ENCODE results near the gene ADNP2.

The ADNP2 gene

DNA sequence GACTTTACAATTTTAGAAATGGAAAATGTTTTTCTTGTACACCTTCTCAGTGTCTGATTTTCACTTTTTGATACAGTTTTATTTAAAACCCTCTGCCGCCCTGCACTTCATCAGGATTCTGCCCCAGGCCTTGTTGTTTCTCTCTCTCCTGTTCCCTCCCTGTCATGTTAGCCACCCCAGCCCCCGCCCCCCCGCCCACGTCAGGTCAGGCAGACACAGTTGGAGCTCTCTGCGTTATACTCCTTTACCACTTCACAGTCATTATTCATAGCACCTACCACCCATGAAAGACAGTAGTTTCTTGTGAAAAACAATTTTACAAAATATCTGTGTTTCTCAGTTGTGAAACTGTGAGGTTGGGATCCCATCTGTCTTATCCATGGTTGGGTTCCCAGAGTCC lies 21.5 kb downstream of the ADNP2 start:
- TF ChIP-seq FOXP2 (optimal IDR thresholded peaks at IDR 0.05; ENCODE audit: control extremely low read depth, extremely low read length, insufficient read depth) (no peak), EZH2 (IDR thresholded peaks at IDR 0.05) (no peak), POLR2AphosphoS5 (IDR thresholded peaks at IDR 0.05; ENCODE audit: borderline replicate concordance, low read depth, low read length) (no peak)
- Histone ChIP-seq H3K9ac (ENCODE audit: insufficient read length) (no peak overlapping the region), H3K9me3 (ENCODE audit: low read depth, low read length) (no peaks in the 10 kb centered on the region), H3K4me3 (no peak overlapping the region), H3K27ac (no peak overlapping the region), H3K36me3 (ENCODE audit: insufficient read depth, low read length) (peaks cover 51% of the 10 kb centered on the region)
- no peak for DNase-seq (ENCODE audit: low read depth, low spot score)

- H3K36me3 ChIP-seq (ENCODE audit: insufficient read depth, low read length): peaks cover 57% of the 10 kb centered on the region
Observed at GRCh38 chr18:80132180-80132812, 23.2 kb downstream of the ADNP2 start.

GRCh38 chr18:80133124-80133523 lies 24.1 kb downstream of the ADNP2 start:
- H3K9ac ChIP-seq (ENCODE audit: insufficient read length): no peak overlapping the region
- DNase-seq (ENCODE audit: low read depth, low spot score): no peak
- no peak overlapping the region for H3K4me3 ChIP-seq
- TF ChIP-seq POLR2AphosphoS5 (IDR thresholded peaks at IDR 0.05; ENCODE audit: borderline replicate concordance, low read depth, low read length) (no peak), FOXP2 (optimal IDR thresholded peaks at IDR 0.05; ENCODE audit: control extremely low read depth, extremely low read length, insufficient read depth) (no peak), EZH2 (IDR thresholded peaks at IDR 0.05) (no peak)
- H3K9me3 ChIP-seq (ENCODE audit: low read depth, low read length): no peaks in the 10 kb centered on the region
- no peak overlapping the region for H3K27ac ChIP-seq
- H3K36me3 ChIP-seq (ENCODE audit: insufficient read depth, low read length): peaks cover 58% of the 10 kb centered on the region

More at GRCh38 chr18:80132180-80132812, 23.2 kb downstream of the ADNP2 start:
- Histone ChIP-seq H3K9ac (ENCODE audit: insufficient read length) (no peak overlapping the region), H3K27ac (no peak overlapping the region), H3K4me3 (no peak overlapping the region), H3K9me3 (ENCODE audit: low read depth, low read length) (no peaks in the 10 kb centered on the region)
- no peak for DNase-seq (ENCODE audit: low read depth, low spot score)
- no peak for TF ChIP-seq POLR2AphosphoS5 (IDR thresholded peaks at IDR 0.05; ENCODE audit: borderline replicate concordance, low read depth, low read length)
- TF ChIP-seq EZH2 (IDR thresholded peaks at IDR 0.05): no peak
- TF ChIP-seq FOXP2 (optimal IDR thresholded peaks at IDR 0.05; ENCODE audit: control extremely low read depth, extremely low read length, insufficient read depth): no peak

DNA sequence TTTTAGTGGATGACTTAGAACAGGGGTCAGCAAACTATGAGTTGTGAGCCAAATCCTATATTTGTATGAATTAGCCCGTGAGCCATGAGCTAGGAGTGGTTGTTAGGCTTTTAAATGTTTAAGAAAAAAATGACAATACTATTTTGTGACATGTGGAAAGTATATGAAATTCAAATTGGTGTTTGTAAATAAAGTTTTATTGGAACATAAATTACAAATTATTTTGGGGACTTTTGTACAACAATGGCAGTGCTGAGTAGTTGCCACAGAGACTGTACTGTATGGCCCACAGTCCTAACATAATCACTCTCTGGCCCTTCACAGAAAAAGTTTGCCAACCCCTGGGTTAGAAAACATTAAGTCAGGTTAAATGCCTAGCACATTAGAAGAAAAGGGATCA lies 26.1 kb downstream of the ADNP2 start:
- Histone ChIP-seq H3K9ac (ENCODE audit: insufficient read length) (no peak overlapping the region), H3K4me3 (no peak overlapping the region), H3K27ac (no peak overlapping the region), H3K36me3 (ENCODE audit: insufficient read depth, low read length) (peaks cover 77% of the 10 kb centered on the region), H3K9me3 (ENCODE audit: low read depth, low read length) (no peaks in the 10 kb centered on the region)
- no peak for DNase-seq (ENCODE audit: low read depth, low spot score)
- TF ChIP-seq EZH2 (IDR thresholded peaks at IDR 0.05) (no peak), FOXP2 (optimal IDR thresholded peaks at IDR 0.05; ENCODE audit: control extremely low read depth, extremely low read length, insufficient read depth) (no peak), POLR2AphosphoS5 (IDR thresholded peaks at IDR 0.05; ENCODE audit: borderline replicate concordance, low read depth, low read length) (no peak)

GRCh38 chr18:80136679-80137078 lies 27.6 kb downstream of the ADNP2 start:
- no peak for DNase-seq (ENCODE audit: low read depth, low spot score)
- Histone ChIP-seq H3K4me3 (no peak overlapping the region), H3K36me3 (ENCODE audit: insufficient read depth, low read length) (peaks cover 73% of the 10 kb centered on the region), H3K27ac (no peak overlapping the region), H3K9ac (ENCODE audit: insufficient read length) (no peak overlapping the region), H3K9me3 (ENCODE audit: low read depth, low read length) (no peaks in the 10 kb centered on the region)
- TF ChIP-seq EZH2 (IDR thresholded peaks at IDR 0.05) (no peak), POLR2AphosphoS5 (IDR thresholded peaks at IDR 0.05; ENCODE audit: borderline replicate concordance, low read depth, low read length) (no peak), FOXP2 (optimal IDR thresholded peaks at IDR 0.05; ENCODE audit: control extremely low read depth, extremely low read length, insufficient read depth) (no peak)

DNA sequence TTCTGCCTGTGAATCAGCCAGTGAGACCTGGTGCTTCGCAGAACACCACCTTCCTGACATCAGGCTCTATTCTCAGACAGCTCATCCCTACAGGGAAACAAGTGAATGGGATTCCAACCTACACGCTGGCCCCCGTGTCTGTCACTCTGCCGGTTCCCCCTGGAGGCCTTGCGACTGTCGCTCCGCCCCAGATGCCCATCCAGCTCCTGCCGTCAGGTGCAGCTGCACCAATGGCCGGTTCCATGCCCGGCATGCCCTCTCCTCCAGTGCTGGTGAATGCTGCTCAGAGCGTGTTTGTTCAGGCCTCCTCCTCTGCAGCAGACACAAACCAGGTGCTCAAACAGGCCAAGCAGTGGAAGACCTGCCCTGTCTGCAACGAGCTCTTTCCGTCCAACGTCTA lies 28.1 kb downstream of the ADNP2 start:
- Histone ChIP-seq H3K9ac (ENCODE audit: insufficient read length) (no peak overlapping the region), H3K36me3 (ENCODE audit: insufficient read depth, low read length) (peaks cover 73% of the 10 kb centered on the region), H3K9me3 (ENCODE audit: low read depth, low read length) (no peaks in the 10 kb centered on the region), H3K27ac (no peak overlapping the region), H3K4me3 (no peak overlapping the region)
- DNase-seq (ENCODE audit: low read depth, low spot score): no peak
- no peak for TF ChIP-seq POLR2AphosphoS5 (IDR thresholded peaks at IDR 0.05; ENCODE audit: borderline replicate concordance, low read depth, low read length)

GRCh38 chr18:80137976-80138375 lies 28.9 kb downstream of the ADNP2 start:
- Histone ChIP-seq H3K9me3 (ENCODE audit: low read depth, low read length) (no peaks in the 10 kb centered on the region), H3K27ac (no peak overlapping the region), H3K9ac (ENCODE audit: insufficient read length) (no peak overlapping the region), H3K4me3 (no peak overlapping the region), H3K36me3 (ENCODE audit: insufficient read depth, low read length) (peaks cover 70% of the 10 kb centered on the region)
- no peak for DNase-seq (ENCODE audit: low read depth, low spot score)
- TF ChIP-seq FOXP2 (optimal IDR thresholded peaks at IDR 0.05; ENCODE audit: control extremely low read depth, extremely low read length, insufficient read depth) (no peak), POLR2AphosphoS5 (IDR thresholded peaks at IDR 0.05; ENCODE audit: borderline replicate concordance, low read depth, low read length) (no peak), EZH2 (IDR thresholded peaks at IDR 0.05) (no peak)

DNA sequence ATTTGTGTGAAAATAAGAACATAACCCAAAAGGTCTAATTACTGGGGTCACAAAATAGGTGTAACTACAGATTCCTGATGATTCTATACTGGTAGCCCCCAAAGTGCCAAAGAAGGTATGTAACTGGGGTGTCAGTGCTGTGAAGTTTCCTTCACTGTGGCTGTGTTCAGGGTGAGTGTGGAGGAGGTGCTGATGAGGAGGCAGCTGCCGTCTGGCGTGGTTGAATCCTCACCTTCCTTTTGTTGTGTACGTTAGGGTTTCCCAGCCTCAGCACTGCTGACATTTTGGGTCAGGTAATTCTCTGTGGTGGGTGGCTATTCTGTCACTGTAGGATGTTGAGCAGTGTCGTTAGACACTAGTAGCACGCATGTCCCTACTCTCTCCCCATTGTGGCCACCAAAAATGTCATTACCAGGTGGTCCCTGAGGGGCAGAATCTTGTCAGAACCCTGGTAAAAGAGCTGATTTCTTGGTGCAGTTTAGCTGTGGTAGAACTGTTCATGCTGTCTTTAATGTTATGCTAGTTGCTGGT lies 31.5 kb downstream of the ADNP2 start:
- Histone ChIP-seq H3K9ac (ENCODE audit: insufficient read length) (no peak overlapping the region), H3K4me3 (no peak overlapping the region), H3K9me3 (ENCODE audit: low read depth, low read length) (no peaks in the 10 kb centered on the region), H3K36me3 (ENCODE audit: insufficient read depth, low read length) (peaks cover 45% of the 10 kb centered on the region), H3K27ac (no peak overlapping the region)
- no peak for TF ChIP-seq EZH2 (IDR thresholded peaks at IDR 0.05)
- TF ChIP-seq FOXP2 (optimal IDR thresholded peaks at IDR 0.05; ENCODE audit: control extremely low read depth, extremely low read length, insufficient read depth): no peak
- TF ChIP-seq POLR2AphosphoS5 (IDR thresholded peaks at IDR 0.05; ENCODE audit: borderline replicate concordance, low read depth, low read length): no peak
- no peak for DNase-seq (ENCODE audit: low read depth, low spot score)

DNA sequence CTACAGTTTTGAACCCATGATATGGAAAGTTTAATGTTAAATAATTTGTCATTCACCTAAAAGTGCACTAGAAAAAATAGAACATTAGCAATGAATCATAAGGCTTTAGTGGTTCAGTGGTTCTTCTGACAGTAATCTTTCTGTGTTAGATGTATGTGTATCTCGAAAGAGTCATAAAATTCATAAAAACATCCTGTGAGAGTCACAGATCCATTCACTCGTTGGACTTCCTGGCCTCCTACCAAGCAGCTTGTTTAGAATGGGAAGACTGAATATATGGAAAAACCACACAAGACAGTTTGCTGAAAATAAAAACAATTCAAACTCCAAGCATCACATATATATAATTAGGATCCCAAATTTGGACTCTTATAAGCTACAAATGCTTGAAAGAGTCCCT lies 34.8 kb downstream of the ADNP2 start:
- no peak overlapping the region for H3K27ac ChIP-seq
- no peak overlapping the region for H3K4me3 ChIP-seq
- H3K9ac ChIP-seq (ENCODE audit: insufficient read length): no peak overlapping the region
- no peak for TF ChIP-seq FOXP2 (optimal IDR thresholded peaks at IDR 0.05; ENCODE audit: control extremely low read depth, extremely low read length, insufficient read depth)
- TF ChIP-seq POLR2AphosphoS5 (IDR thresholded peaks at IDR 0.05; ENCODE audit: borderline replicate concordance, low read depth, low read length): no peak
- TF ChIP-seq EZH2 (IDR thresholded peaks at IDR 0.05): no peak
- H3K9me3 ChIP-seq (ENCODE audit: low read depth, low read length): no peaks in the 10 kb centered on the region
- no peak for DNase-seq (ENCODE audit: low read depth, low spot score)
- H3K36me3 ChIP-seq (ENCODE audit: insufficient read depth, low read length): peaks cover 17% of the 10 kb centered on the region; the same call in 1 of the 2 replicates

Data from SK-N-MC (cell line).